OCI-LY3 (cell line): ENCODE results near the gene MEAF6.

Source experiments
- CTCF ChIP-seq: fragments of 200-600, 300-600 bp; sonication (generic); IDR thresholded peaks from 2 replicates; pipeline ENCODE4 v1.5.1; 2014; ENCODE audit warnings: antibody characterized with exemption, low read length, low read depth
- EZH2phosphoT487 ChIP-seq: fragments of 200-600 bp; shearing (Covaris generic); IDR thresholded peaks from 2 replicates; pipeline ENCODE4 v1.6.1; 2018; ENCODE audit warnings: antibody characterized with exemption, mixed run types, low read depth

GRCh38 chr1:37497832-37498231 is 16.7 kb downstream of the MEAF6 start:
- TF ChIP-seq CTCF (no peak), EZH2phosphoT487 (no peak)
